NCI-H146 treated with DMSO at 0.1 percent for 48 hours (cell line): ENCODE measurements around the gene MMP23B.
A peak's percentile ranks its signal among the peaks of the same experiment; 100 is the strongest.

ENCODE experiments used
- DNase-seq: peaks from one replicate; lab custom pipeline; 2025; ENCODE audit not compliant: unreplicated experiment; lab: John Stamatoyannopoulos, UW

Gene MMP23B

DNA sequence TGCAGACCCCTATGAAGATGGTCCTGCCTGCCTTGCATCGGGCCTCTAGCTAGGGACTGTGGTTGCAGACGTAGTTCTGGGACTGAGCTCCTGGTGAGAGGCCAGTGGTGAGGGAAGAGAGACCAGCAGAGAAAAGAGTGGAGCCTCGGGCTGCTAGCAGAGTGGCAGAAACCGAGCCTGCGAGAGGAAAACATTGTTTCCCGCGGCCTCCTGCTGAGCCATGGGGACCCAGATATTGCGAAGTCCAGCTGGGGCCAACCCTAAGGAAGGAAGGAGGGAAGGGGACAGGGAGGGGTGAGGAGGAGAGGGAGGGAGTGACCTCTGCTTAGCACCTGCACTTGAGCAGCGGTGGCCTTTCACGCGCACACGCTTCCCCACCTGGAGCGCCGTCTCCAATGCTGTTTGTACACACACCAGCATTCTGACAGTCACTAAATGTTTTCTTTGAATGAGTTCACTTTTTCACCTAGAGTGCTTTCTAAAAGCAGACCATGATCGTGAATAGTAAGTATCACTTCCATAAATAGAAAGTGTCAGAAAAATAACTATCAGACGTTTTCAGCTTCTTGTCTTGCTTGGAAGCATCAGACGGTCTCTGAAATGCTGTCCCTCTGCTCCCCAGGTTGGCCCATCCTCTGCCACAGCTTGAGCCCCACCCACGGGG, 29.5 kb upstream of the MMP23B start:
- no peak for DNase-seq

DNA sequence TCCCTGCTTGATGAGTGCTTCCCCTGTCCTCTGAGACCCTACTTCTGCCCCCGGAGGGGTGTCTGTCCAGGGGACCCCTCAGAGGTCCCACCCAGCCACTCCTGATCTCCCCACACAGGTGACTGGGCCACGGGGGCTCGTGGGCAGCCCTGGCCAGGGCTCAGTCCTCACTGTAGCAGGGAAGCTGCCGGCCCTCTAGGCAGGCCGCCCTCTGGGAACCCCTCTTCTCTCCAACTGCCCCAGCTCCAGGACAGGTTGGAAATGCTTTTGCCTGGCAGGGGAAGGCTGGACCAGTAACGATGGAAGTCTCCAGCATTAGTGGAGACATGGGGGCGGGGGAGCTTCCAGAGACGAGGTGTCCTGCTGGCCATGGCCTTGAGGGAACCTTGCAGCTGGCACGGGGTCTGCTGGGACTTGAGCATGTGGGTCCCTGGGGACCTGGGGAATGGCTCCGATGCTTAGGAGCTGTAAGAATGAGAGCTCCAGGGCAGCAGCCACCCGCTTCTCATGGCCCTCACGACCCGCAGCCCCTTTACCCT, 28.9 kb upstream of the MMP23B start:
- DNase-seq, result no peak

DNA sequence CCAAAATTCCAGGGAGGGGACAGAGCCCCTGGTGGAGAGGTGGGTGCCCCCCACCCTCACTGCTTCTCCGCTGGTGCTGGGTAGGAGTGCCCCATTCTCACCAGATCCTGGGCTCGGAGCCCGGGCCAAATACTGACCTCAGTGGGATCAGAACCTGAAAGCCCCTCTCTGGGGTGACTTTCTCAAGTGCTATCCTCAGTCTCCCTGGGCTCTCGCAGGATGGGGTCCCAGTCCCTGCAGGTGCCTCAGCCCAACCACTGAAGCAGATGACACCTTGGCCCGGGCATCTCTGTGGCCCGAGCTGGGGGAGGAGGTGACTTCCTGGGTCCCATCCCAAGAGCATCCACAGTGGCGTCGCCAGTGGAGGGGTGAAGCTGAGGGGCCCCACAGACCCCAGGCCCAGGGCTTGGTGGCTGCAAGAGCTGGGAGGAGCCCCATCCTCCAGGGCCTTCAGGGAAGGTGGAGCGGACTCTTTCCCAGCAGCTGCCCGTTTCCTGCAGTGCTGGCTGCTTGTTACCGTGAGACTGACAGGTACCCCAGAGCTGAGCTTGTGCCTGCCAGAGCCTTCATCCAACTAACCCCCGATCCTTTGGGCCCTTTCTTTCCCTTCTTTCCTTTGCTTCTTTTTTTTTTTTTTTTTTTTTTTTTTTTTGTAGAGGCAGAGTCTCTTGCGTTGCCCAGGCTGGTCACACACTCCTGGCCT, 28.2 kb upstream of the MMP23B start:
- no peak for DNase-seq

DNA sequence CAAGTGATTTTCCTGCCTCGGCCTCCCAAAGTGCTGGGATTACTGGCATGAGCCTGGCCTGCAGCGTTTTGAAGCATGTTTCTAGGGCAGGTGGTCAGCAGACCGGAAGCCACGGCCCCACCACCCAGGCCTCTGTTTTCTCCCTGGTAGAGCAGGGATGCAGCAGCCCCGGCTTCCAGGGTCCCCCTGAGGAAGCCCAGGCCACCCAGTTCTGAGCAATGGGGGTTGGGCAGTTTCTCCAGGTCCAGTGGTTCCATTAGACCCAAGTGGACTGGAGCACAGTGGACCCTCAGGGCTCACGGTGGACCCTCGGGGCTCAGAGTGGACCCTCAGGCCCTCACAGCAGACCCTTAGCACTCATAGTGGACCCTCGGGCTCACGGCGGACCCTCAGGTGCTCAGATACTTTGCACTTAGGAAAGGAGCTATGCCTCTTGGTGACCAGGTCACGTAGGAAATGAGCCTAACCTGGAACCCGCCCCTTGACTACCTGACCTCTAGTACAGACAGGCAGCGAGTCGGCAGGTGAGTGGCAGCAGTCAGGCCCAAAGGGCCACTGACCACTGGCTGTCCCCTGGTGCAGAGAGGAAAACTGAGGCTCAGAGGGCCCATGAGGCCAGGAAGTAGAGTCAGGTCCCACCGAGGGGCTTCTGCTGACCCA, 27.5 kb upstream of the MMP23B start:
- no peak for DNase-seq

DNA sequence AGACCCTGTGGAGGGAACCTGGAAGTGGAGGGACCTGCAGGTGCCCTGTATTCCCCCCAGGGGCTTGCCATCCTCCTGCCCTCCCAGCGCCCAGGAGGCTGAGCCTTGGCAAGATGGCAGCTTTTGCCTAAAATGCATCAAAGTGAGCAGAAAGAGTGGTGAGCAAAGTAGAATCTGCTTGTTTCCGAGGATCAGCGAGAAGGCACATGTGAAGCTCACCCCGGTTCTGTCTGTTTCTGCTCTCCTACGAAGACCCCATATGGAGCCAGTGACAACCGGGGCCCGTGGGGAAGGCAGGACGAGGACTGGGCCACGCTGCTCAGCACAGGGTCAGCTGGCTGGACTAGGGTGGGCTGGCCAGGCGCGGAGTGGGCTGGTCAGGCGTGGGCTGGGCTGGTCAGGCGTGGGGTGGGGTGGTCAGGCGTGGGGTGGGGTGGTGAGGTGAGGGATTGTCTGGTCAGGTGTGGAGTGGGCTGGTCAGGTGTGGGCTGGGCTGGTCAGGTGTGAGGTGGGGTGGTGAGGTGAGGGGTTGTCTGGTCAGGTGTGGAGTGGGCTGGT, 26.9 kb upstream of the MMP23B start:
- no peak for DNase-seq

DNA sequence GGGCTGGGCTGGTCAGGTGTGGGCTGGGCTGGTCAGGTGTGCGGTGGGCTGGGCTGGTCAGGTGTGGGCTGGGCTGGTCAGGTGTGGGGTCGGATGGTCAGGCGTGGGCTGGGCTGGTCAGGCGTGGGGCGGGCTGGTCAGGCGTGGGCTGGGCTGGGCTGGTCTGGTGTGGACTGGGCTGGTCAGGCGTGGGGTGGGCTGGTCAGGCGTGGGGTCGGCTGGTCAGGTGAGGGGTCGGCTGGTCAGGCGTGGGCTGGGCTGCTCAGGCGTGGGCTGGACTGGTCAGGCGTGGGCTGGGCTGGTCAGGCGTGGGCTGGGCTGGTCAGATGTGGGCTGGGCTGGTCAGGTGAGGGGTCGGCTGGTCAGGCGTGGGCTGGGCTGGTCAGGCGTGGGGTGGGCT, 26.2 kb upstream of the MMP23B start:
- no peak for DNase-seq

DNA sequence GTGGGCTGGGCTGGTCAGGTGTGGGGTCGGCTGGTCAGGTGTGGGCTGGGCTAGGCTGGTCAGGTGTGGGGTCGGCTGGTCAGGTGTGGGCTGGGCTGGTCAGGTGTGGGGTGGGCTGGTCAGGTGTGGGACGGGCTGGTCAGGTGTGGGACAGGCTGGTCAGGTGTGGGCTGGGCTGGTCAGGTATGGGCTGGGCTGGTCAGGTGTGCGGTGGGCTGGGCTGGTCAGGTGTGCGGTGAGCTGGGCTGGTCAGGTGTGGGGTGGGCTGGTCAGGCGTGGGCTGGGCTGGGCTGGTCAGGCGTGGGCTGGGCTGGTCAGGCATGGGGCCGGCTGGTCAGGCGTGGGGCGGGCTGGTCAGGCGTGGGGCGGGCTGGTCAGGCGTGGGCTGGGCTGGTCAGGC, 25.7 kb upstream of the MMP23B start:
- DNase-seq, result no peak

DNA sequence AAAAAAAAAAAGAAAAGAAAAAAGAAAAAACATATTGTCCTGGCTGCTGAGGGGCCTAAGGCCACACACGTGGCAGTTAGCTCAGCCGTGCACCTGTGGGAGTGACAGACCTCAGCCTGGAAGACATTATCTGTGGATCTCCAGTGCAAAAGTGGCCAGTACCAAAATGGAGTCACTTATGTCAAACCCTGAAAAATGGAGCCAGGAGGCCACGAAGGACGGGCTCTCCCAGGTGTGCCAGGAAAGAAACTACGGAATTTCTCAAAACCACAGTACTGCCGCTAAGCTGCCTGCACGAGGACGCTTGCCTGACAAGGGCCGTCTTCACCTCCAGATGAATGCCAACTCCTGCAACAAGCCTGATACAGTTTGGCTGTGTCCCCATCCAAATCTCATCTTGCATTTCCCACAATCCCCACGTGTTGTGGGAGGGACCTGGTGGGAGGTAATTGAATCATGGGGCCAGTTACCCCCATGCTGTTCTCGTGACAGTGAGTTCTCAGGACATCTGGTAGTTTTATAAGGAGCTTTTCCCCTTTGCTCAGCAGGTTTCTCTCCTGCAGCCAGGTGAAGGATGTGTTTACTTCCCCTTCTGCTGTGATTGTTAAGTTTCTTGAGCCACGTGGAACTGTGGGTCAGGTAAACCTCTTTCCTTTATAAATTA, 22.0 kb upstream of the MMP23B start:
- DNase-seq, result no peak

DNA sequence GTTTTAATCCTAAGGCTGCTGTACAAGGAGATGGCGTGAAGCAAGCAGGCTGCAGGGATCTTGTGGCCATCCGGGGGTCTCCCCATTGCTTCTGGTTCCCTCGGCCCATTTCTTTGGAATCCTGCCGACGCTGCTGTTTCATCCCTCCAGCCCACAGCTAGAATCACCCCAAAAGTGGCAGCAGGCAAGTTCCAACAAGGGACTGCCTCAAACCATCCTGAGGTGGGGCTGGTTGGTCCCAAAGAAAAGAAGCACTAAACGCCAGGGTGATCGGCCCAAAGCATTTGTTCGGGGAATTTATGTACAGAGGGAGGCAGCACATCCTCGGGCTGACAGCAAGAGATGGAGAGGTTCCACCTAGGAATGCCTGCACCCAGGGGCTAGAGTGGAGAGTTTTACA, 21.2 kb upstream of the MMP23B start:
- DNase-seq, result no peak

DNA sequence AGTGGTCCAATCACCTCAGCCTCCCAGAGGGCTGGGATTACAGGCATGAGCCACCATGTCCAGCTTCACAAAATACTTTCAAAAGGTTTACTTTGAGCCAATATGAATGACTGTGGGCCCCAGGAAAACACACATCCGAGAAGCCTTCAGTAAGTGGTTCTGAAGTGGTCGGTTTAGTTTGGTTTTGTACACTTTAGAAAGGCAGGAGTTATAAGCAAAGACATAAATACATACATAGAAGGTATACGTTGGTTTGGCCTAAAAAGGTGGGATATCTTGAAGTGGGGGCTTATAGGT, 19.9 kb upstream of the MMP23B start:
- no peak for DNase-seq

DNA sequence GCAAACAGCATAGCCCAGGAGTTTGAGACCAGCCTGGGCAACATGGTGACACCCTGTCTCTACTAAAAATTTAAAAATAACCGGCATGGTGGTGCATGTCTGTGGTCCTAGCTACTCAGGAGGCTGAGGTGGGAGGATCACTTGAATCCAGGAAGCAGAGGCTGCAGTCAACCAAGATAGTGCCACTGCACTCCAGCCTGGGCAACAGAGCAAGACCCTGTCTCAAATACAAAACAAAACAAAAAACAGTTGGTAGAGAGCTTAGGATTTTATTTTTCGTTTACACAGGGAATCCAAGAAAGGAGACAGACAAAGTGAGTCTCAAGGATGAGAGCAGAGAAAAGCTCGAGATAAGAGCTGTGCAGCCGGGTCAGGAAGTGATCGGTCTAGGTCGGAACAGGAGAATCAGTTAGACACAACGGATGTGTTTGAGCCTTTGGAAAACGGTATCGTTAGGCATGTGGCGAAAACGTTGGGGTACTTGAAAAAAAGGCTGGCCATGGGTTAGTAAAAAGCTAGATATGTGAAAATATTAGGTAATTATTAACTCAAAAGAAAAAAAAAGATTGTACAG, 18.4 kb upstream of the MMP23B start:
- no peak for DNase-seq

DNA sequence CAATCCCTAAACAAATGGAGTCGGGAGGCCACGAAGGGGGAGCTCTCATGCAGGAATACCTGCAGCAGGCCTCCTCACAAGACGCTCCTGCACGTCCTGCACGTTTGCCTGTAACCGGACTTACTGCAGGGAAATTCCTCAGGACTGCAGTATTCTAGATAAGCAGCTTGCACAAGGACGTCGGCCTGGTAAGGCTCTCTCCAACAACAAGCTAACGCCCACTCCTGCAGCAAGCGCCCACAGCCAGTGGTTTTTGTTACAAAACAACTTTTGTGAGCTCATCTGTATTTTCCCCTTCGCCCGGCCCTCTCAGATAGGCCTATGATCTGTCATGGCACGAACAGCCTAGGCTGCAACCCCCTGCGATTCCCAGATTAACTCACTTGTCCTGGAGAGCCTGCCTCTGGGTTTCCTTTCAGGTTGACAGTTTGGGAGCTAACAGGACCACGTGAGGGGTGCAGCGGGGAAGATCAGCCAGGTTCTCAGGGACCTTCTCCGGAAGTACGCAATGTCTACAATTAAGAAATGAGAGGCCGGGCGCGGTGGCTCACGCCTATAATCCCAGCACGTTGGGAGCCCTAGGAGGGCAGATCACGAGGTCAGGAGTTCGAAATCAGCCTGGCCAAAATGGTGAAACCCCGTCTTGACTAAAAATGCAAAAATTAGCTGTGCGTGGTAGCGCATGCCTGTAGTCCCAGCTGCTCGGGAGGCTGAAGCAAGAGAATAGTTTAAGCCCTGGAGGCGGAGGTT, 17.6 kb upstream of the MMP23B start:
- no peak for DNase-seq

DNA sequence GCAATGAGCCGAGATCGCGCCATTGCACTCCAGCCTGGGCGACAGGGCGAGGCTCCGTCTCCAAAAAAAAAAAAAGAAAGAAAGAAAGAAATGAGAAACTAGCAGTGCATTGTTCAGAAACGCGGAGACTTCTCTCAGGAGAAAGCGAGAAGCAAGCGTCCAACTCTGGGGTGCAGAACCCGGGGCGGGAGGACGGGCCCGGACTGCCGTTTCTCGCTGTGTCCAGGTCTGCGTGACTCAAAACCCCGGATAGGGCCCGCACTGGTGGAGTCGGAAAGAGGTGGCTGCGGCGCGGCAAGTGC, 17.1 kb upstream of the MMP23B start:
- no peak for DNase-seq

DNA sequence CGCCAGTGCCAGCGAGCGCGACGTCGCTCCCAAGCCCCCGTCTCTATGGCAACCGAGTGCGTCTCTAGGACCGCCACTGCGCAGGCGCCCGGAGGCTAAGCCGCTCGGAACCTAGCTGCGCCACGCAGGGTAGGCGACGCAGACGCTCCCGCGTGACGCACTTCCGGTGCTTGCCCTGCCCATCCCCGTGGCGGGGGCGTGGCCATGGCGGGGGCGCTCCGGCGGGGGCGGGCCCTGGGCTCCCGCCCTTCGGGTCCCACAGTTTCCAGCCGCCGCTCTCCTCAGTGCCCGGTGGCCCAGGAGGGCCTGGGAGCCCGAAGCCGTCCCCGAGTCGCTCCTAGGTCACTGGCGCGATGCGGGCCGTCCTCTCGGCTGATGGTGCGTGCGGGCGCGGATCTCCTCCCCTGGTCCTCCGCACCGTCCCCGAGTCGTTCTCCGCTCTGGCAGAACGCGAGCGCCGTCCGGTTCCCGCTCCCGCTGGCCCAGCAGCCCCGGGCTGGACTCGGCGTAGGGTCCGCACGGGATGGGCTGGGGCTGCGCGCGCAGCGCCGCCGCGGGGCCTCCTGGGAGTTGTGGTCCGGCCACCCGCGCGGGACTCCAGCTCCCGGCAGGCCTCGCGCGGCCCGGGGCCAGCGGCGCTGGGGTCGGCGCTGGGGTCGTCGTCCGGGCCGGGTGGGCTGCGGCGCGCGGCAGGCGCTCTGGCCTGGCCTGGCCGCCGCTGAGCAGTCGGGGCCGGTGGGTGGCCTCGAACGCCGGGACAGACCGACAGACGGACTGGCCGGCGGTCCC, 16.5 kb upstream of the MMP23B start, which contains the start of gene MIB2:
TSS of gene MIB2 (plus strand) at position 245 of the 789 bp plus-strand sequence. CDS start 7,953 bp downstream, outside the sequence.
- DNase-seq, result peak; percentile 77

DNA sequence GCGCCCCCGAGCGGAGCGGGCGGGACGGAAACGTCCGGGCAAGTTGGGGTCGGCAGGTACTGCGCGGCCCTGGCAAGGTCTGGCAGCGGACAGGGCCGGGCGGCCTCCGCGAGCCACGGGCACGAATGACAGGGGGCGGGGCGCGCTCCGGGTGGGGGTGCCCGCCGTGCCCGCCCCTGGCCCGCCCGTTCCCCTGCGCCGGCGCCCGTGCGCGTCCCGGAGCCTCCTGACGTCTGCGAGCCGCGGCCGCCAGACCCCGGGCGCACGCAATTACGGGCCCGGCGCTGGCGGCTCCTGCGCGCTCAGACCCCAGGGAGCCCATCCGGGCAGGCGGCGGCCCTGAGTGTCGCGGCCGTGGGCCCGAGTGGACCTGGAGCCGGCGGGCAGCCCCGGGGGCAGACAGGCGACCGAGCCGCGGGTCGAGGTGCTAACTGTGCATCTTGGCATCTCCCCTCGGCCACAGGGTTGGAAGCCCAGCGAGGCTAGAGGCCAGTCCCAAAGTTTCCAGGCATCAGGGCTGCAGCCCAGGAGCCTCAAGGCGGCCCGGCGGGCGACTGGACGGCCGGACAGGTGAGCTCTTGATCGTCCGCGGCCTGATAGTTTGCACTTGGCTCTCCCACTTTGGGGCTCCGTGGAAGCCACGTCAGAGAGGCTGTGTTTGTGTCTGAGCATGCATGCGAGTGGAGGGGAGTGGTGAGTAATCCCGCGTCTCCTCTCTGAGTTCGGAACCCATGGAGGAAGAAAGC, 15.8 kb upstream of the MMP23B start:
- DNase-seq, result no peak

DNA sequence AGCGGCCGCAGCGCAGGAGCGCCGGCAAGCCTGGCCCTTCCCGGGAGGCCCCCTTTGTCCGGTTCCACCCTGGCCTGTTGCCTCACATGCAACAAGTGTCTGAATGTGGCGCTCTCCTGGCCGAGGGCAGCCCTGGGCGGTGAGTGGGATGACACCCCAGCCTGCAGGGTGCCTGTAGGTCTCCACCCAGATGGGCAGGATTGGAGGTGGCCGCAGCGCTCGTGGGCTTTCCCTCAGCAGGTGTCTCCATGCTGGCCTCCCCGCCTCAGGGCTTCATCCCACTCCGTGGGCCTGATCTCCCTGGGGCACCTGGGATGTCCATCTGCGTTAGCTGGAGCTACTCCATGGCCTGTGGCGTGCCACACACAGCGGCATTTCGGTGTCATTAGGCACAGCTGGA, 15.1 kb upstream of the MMP23B start:
- no peak for DNase-seq

DNA sequence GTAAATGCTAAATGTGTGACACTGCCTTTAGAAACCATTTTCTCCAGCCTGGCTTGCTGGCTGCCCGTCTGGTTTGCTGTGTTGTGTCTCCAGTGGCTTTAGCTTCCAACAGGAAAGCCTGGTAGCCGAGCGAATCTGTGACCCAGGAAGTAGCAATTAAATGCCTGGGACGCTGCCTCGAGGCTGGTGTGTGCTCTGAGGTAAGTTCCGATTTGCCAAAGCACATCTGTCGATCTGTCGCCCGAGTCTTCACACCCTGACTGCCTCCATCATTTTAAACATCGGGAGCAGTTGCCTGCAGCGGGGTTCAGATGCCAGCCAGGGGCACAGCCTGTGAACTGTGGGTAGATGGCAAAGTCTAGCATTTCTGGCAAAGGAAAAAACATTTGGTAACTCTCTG, 14.5 kb upstream of the MMP23B start:
- DNase-seq, result no peak

DNA sequence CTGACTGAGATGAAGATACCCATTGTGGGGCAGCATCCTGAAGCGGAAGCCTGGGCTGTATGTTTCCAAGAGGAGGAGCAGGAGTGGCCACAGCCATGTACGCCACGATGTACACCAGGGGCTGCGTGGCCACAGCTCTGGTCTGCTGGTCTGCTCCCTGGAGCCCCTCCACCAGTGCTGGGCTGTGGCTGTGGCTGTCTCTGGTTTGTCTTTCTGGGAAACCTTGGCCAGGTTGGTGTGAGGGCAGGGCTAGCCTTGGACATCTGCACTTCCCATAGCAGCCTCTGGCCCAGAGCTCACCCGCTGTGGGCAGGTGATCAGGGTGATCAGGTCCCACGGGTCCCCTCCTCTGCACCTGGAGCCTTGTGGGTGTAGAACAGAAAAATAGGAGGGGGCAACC, 14.0 kb upstream of the MMP23B start:
- no peak for DNase-seq
